Gastroesophageal sphincter (tissue), 4 donors: ENCODE measurements around the gene BNIP2. TPM values are rescaled to one million over a fixed set of nuclear protein-coding genes. Genes with fewer than 3 reads are reported as not detected.

Source experiments
- ATAC-seq: fragments of 150-250 bp; one replicate; pipeline ENCODE4 v1.9.1; 2016; ENCODE audit warnings: mild to moderate bottlenecking, moderate library complexity
- H3K27ac ChIP-seq, 4 donors: fragments of 200-600 bp; sonication (generic) in 3 of 4; 1 replicate in 3 of 4; 2 replicates in 1 of 4; pipeline ENCODE4 v1.5.1; 2016 to 2019
- H3K27me3 ChIP-seq: fragments of 200-600 bp; sonication (generic); one replicate; pipeline ENCODE4 v1.5.1; 2019
- H3K36me3 ChIP-seq, 2 donors: fragments of 200-600 bp; sonication (generic); one replicate each; pipeline ENCODE4 v1.5.1; 2019; ENCODE audit warnings: control low read depth in 1 of 2
- H3K4me1 ChIP-seq, 3 donors: fragments of 200-600 bp; sonication (generic); 1 replicate in 2 of 3; 2 replicates in 1 of 3; pipeline ENCODE4 v1.5.1; 2016 to 2019; ENCODE audit warnings: control low read depth in 2 of 3
- H3K4me3 ChIP-seq, 2 donors: fragments of 200-600 bp; sonication (generic); one replicate each; pipeline ENCODE4 v1.5.1; 2019; ENCODE audit warnings: mild to moderate bottlenecking in 1 of 2, moderate library complexity in 1 of 2
- H3K9me3 ChIP-seq, 3 donors: fragments of 200-600 bp; sonication (generic); one replicate each; pipeline ENCODE4 v1.5.1; 2017 to 2019; ENCODE audit warnings: control low read depth in 2 of 3
- EP300 ChIP-seq: sonication (generic); formaldehyde crosslinking; IDR thresholded peaks from one replicate; pipeline ENCODE4 v1.6.1; 2017; ENCODE audit warnings: antibody characterized with exemption, mild to moderate bottlenecking
- POLR2A ChIP-seq, 2 donors: fragments of 450-650 bp; IDR thresholded peaks; one replicate each; pipeline ENCODE4 v1.6.1; 2017; ENCODE audit warnings: antibody characterized with exemption in 2 of 2, mild to moderate bottlenecking in 2 of 2, moderate library complexity in 1 of 2
- POLR2AphosphoS5 ChIP-seq: sonication (generic); formaldehyde crosslinking; IDR thresholded peaks from one replicate; pipeline ENCODE4 v1.6.1; 2017; ENCODE audit warnings: antibody characterized with exemption
- WGBS, 2 donors: methylation state at CpG; one replicate each; pipeline ENCODE4 v1.1.5; 2018; ENCODE audit warnings: low coverage in 1 of 2; 5-methylcytosine and 5-hydroxymethylcytosine counted together
- total RNA-seq, 4 donors: library from RNA; depleted of rRNA; stranded (reverse); fragments of >200 nt; gene quantifications; one replicate each; pipeline ENCODE4 v1.1.0, GENCODE V29; 2016
- TF ChIP-seq, protein P1 (sequence below), 4 experiments: fragments of 200-600 bp in 2 of 4; fragments of 450-650 bp in 2 of 4; sonication (generic) in 1 of 4; IDR thresholded peaks; one replicate each; pipeline ENCODE4 v1.5.1; 2017 to 2019; ENCODE audit warnings: antibody characterized with exemption in 4 of 4, mild to moderate bottlenecking in 2 of 4, moderate library complexity in 2 of 4

The BNIP2 gene
- total RNA-seq, 4 donors from 2014 or later, result 172 to 218 (median 190) TPM

- 66 to 79% methylated on average over 7 of the region's 7 CpGs for WGBS, 2 donors
- TF ChIP-seq POLR2A (IDR thresholded peaks at IDR 0.05) (no peak), EP300 (no peak), POLR2AphosphoS5 (no peak)
- TF ChIP-seq, protein P1, sequence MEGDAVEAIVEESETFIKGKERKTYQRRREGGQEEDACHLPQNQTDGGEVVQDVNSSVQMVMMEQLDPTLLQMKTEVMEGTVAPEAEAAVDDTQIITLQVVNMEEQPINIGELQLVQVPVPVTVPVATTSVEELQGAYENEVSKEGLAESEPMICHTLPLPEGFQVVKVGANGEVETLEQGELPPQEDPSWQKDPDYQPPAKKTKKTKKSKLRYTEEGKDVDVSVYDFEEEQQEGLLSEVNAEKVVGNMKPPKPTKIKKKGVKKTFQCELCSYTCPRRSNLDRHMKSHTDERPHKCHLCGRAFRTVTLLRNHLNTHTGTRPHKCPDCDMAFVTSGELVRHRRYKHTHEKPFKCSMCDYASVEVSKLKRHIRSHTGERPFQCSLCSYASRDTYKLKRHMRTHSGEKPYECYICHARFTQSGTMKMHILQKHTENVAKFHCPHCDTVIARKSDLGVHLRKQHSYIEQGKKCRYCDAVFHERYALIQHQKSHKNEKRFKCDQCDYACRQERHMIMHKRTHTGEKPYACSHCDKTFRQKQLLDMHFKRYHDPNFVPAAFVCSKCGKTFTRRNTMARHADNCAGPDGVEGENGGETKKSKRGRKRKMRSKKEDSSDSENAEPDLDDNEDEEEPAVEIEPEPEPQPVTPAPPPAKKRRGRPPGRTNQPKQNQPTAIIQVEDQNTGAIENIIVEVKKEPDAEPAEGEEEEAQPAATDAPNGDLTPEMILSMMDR (IDR thresholded peaks at IDR 0.05), result no peak
- Histone ChIP-seq H3K36me3 (no peaks in the 10 kb centered on the region), H3K4me1 (no peaks in the 10 kb centered on the region), H3K4me3 (no peak overlapping the region), H3K9me3 (no peaks in the 10 kb centered on the region), H3K27me3 (peaks cover 32% of the 10 kb centered on the region), H3K27ac (no peak overlapping the region)
- no peak for ATAC-seq
Observed at GRCh38 chr15:59723687-59724346, 34.7 kb upstream of the BNIP2 start.

GRCh38 chr15:59722476-59722875 is 33.4 kb upstream of the BNIP2 start:
- no peaks in the 10 kb centered on the region for H3K9me3 ChIP-seq
- no peak for ATAC-seq
- TF ChIP-seq EP300 (no peak), POLR2A (IDR thresholded peaks at IDR 0.05) (no peak), POLR2AphosphoS5 (no peak)
- TF ChIP-seq, protein P1 (IDR thresholded peaks at IDR 0.05), result no peak
- 41 to 43% methylated on average over 5 to 7 of the region's 7 CpGs for WGBS, 2 donors
- no peaks in the 10 kb centered on the region for H3K36me3 ChIP-seq
- H3K4me3 ChIP-seq, result no peak overlapping the region
- H3K4me1 ChIP-seq, result no peaks in the 10 kb centered on the region
- peaks cover 24% of the 10 kb centered on the region for H3K27me3 ChIP-seq
- H3K27ac ChIP-seq, result no peak overlapping the region

GRCh38 chr15:59722037-59722436 is 32.9 kb upstream of the BNIP2 start:
- Histone ChIP-seq H3K27me3 (peaks cover 24% of the 10 kb centered on the region), H3K4me1 (no peaks in the 10 kb centered on the region), H3K9me3 (no peaks in the 10 kb centered on the region), H3K36me3 (no peaks in the 10 kb centered on the region), H3K4me3 (no peak overlapping the region), H3K27ac (no peak overlapping the region)
- TF ChIP-seq POLR2A (IDR thresholded peaks at IDR 0.05) (no peak), EP300 (no peak), POLR2AphosphoS5 (no peak)
- TF ChIP-seq, protein P1 (IDR thresholded peaks at IDR 0.05), result no peak
- 79 to 80% methylated on average over 6 to 7 of the region's 7 CpGs for WGBS, 2 donors
- ATAC-seq, result no peak

GRCh38 chr15:59721411-59721810 is 32.3 kb upstream of the BNIP2 start:
- H3K27me3 ChIP-seq, result peaks cover 20% of the 10 kb centered on the region
- WGBS, 2 donors, result 88 to 100% methylated on average over 1 to 2 of the region's 2 CpGs
- no peak overlapping the region for H3K27ac ChIP-seq
- TF ChIP-seq POLR2A (IDR thresholded peaks at IDR 0.05) (no peak), POLR2AphosphoS5 (no peak), EP300 (no peak)
- TF ChIP-seq, protein P1 (IDR thresholded peaks at IDR 0.05), result no peak
- H3K4me3 ChIP-seq, result no peak overlapping the region
- H3K9me3 ChIP-seq, result no peaks in the 10 kb centered on the region
- H3K36me3 ChIP-seq, result no peaks in the 10 kb centered on the region
- no peaks in the 10 kb centered on the region for H3K4me1 ChIP-seq
- ATAC-seq, result no peak

GRCh38 chr15:59713177-59713576 is 24.1 kb upstream of the BNIP2 start:
- Histone ChIP-seq H3K36me3 (no peaks in the 10 kb centered on the region), H3K27me3 (peaks cover 9% of the 10 kb centered on the region), H3K4me3 (no peak overlapping the region), H3K9me3 (no peaks in the 10 kb centered on the region), H3K27ac (no peak overlapping the region), H3K4me1 (no peaks in the 10 kb centered on the region)
- no peak for ATAC-seq
- WGBS, 2 donors, result 87 to 96% methylated on average over 3 of the region's 3 CpGs
- no peak for TF ChIP-seq POLR2A (IDR thresholded peaks at IDR 0.05)
- no peak for TF ChIP-seq POLR2AphosphoS5
- TF ChIP-seq EP300, result no peak
- TF ChIP-seq, protein P1 (IDR thresholded peaks at IDR 0.05), result no peak
